GM18867 (cell line): ENCODE results near the gene SLC12A9.
A peak's percentile ranks its signal among the peaks of the same experiment; 100 is the strongest.

Experiments
- ATAC-seq: cut with Tn5 transposase; IDR thresholded peaks from one replicate; pipeline ENCODE4 v1.9.1; 2021; ENCODE audit warnings: mild to moderate bottlenecking, moderate library complexity; ENCODE audit not compliant: unreplicated experiment

SLC12A9 gene

DNA sequence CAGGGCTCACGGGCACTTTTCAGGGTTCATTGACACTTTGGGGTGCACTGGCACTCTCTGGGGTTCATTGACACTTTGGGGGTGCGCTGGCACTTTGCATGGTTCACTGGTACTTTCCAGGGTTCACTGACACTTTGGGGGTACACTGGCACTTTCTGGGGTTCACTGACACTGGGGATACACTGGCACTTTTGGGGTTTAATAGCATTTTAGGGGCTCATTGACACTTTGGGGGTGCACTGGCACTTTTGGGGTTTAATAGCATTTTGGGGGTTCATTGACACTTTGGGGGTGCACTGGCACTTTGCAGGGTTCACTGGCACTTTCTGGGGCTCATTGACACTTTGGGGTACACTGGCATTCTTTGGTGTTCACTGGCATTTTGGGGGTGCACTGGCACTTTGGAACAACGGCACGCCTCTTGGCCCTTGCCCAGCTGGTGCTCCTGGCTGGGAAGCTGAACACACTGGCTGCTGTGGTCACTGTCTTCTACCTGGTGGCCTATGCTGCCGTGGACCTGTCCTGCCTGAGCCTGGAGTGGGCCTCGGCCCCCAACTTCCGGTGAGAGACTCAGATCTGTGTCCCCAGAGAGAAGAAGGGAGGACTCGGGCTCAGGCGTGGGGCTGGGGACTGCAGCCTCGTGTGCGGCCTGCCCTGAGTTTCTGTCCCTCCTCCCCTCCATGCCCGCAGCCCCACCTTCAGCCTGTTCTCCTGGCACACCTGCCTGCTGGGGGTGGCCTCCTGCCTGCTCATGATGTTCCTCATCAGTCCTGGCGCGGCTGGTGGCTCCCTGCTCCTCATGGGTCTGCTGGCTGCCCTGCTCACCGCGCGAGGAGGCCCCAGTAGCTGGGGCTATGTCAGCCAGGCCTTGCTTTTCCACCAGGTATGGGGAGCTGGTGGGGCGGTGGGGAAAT is 8.4 kb downstream of the SLC12A9 start:
- ATAC-seq, result no peak

- no peak for ATAC-seq
Observed at GRCh38 chr7:100861616-100861985, 9.1 kb downstream of the SLC12A9 start.

GRCh38 chr7:100863406-100863950 is 11.0 kb downstream of the SLC12A9 start:
- ATAC-seq, result no peak

- ATAC-seq, result no peak
Observed at GRCh38 chr7:100864263-100864845, 11.8 kb downstream of the SLC12A9 start.

DNA sequence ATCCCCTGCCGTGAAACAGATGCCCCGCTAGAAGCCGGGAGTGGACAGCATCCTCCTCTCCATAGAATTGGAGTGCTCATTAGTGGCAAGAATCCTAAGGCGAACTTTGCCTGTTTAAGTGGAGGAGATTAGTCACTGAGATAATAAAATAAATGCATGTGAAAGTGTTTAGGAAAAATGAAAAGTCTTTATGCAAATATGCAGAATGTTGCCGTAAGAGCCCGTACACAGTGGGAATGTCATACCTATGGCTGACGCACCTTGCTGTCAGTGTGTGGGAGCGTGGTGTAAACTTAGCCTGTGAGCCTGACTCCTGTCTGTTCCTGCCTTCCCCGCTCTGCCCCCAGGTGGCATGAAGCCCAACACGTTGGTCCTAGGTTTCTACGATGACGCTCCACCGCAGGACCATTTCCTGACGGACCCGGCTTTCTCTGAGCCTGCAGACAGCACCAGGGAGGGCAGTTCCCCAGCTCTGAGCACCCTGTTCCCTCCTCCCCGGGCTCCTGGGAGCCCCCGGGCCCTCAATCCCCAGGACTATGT is 12.9 kb downstream of the SLC12A9 start:
- no peak for ATAC-seq

GRCh38 chr7:100865938-100866728 is 13.6 kb downstream of the SLC12A9 start:
- ATAC-seq, result no peak

DNA sequence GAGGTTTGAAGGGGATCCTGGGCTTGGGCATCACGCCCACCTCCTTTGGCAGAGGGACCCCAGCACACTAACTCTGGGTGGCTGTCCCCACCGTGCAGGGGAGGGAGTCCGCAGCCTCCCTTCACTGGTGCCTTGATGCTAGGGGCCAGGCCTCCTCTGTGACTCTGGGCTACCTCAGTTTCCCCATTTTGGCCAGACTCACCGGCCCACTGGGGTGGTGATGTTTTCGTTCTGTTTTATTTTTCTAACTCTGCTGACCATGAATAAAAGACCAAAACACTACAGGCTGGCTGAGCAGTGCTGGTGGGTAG is 14.2 kb downstream of the SLC12A9 start:
- ATAC-seq, result no peak

DNA sequence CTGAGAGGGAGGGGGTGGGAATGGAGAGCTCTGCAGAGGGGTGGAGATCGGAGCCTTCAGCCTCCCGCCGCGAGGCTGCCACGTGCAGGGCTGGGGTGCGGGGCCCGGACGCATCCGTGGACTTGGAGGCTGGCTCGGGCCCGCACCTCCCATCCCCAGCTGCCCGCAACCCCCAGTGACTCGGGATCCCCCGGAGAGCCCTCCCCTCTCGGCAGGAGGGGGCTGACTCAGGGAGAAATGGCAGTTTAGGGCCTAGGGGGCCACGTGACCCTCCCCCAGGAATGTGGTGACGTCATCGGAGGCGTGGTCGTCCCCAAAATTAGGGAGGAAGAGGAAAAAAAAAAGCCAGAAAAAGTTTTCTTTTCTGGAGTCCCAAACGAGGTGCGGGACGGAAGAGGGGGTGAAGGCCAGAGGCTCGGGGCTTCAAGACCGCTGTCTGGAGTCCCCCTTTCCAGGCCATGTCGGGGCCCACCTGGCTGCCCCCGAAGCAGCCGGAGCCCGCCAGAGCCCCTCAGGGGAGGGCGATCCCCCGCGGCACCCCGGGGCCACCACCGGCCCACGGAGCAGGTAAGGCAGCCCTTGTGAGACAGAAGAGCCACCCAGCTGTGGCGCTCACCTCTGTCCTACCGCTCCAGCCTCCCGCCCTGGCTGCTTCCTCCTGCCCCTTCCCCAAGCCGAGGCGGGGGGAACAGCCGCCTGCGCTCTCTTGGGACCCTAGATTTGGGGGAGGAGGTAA is 14.7 kb downstream of the SLC12A9 start, which contains the start of gene TRIP6:
Gene TRIP6 (plus strand): TSS at position 348 of the 736 bp plus-strand sequence. CDS start 111 bp downstream, at position 459.
- no peak for ATAC-seq

DNA sequence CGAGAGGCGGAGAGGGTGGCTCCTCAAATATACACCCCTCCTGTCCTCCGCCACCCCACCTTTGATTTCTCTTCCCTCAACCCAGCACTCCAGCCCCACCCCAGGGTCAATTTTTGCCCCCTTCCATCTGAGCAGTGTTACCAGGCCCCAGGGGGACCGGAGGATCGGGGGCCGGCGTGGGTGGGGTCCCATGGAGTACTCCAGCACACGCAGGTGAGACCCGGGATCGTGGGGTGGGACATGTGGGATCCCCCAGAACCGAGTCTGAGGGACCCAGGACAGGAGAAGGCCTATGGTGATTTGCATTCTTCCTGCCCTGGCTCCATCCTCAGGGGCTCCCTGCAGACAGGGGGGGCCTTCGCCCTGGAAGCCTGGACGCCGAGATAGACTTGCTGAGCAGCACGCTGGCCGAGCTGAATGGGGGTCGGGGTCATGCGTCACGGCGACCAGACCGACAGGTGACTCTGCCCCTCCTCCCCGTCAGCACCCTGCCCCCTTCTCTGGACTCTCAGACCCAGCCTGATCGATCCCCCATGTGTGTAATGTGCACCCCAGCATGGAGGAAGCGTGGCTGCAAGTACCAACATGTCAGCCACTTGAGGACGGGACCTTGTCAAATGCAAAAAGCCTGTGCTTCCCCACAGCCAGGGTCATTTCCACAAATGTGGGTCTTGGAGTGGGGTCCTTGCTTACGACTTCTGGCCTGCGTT is 15.4 kb downstream of the SLC12A9 start:
- no peak for ATAC-seq

DNA sequence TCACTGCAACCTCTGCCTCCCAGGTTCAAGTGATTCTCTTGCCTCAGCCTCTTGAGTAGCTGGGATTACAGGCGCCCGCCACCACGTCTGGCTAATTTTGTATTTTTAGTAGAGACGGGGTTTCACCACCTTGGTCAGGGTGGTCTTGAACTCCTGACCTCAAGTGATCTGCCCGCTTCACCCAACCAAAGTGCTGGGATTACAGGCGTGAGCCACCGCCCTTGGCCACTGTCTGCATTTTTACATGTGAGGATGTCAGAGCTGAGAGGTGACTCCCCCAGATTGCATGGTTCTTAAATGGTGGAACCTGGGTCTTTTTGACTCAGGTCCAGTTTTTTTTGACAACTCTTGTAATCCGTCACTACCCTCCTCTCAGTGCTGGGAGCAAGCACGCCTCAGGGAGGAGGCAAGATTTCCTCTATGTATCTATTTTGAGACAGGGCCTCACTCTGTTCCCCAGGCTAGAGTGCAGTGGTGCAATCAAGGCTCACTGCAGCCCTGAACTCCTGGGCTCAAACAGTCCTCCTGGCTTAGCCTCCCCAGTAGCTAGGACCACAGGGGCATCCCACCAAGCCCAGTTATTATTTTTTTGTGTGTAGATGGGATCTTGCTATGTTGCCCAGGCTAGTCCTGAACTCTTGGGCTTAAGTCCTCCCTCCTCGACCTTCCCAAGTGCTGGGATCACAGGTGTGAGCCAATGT is 21.2 kb downstream of the SLC12A9 start:
- ATAC-seq, result no peak

- no peak for ATAC-seq
Observed at GRCh38 chr7:100874300-100874576, 21.7 kb downstream of the SLC12A9 start.

- peak; percentile 82 for ATAC-seq
Observed at GRCh38 chr7:100874577-100875355, 22.3 kb downstream of the SLC12A9 start, which contains the start of gene SRRT. Gene SRRT (plus strand): TSS chr7:100875103. CDS start chr7:100875591, 488 bp downstream.

DNA sequence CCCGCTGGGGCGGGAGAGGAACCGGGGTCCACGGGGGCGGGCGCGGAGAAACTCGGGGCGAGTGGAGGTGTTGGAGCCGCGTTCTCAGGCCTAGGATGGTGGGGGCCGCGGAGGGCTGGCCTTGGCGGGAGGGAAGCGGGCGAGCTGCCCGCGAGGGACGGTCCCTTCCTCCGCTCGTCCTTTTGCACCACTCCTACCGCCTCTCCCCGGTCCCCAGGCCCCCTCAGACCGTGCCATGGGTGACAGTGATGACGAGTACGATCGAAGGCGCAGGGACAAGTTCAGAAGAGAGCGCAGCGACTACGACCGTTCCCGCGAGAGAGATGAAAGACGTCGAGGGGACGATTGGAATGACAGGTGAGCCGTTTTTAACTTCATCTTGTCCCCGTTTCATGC is 22.8 kb downstream of the SLC12A9 start:
- ATAC-seq, result peak; percentile 26

DNA sequence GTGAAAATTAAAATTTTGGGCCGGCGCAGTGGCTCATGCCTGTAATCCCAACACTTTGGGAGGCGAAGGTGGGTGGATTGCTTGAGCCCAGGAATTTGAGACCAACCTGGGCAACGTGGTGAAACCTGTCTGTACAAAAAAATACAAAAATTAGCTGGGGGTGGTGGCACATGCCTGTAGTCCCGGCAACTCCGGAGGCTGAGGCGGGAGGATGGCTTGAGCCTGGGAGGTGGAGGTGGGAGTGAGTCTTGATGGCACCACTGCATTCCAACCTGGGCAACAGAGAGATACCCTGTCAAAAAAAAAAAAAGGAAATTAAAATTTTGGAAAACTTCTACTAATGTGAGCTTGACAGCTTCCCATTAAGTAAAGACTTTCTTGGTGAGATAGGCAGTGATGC is 25.5 kb downstream of the SLC12A9 start:
- ATAC-seq, result no peak

DNA sequence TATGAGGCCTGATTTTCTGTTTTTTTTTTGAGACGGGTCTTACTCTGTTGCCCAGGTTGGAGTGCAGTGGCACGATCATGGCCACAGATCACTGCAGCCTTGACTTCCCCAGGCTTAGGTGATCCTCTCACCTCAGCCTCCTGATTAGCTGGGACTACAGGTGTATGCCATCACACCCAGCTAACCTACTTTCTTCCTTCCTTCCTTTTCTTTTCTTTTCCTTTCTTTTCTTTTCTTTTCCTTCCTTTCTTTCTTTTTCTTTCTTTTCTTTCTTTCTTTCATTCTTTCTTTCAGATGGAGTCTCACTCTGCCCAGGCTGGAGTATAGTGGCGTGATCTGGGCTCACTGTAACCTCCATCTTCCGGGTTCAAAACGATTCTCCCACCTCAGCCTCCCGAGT is 26.2 kb downstream of the SLC12A9 start:
- ATAC-seq, result no peak

GRCh38 chr7:100879685-100880261 is 27.3 kb downstream of the SLC12A9 start:
- no peak for ATAC-seq

DNA sequence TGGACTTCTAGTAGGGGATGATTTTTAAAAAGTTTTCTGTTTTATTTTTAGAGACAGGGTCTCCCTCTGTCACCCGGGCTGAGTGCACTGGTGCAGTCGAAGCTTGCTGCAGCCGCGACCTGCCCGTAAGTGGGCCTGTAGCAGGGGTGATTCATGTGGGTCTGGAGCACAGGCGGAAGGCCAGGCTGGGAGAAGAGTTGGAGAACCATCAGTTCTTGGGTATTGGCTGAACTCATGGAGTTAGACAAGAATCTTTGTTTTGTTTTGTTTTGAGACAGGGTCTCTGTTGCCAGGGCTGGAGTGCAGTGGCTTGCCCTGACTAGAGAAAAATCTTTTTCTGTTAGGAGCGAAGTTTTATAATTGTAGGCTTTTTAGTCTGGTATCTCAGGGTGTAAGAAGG is 28.1 kb downstream of the SLC12A9 start:
- ATAC-seq, result no peak

GRCh38 chr7:100881136-100881535 is 28.6 kb downstream of the SLC12A9 start:
- ATAC-seq, result no peak
